Smooth muscle cell (in vitro differentiated cells): ENCODE data around the gene FMNL1. TPM values are rescaled to one million over a fixed set of nuclear protein-coding genes. Genes with fewer than 3 reads are reported as not detected.

Experiments used
- DNase-seq: peaks from one replicate; lab custom pipeline; 2025; ENCODE audit not compliant: unreplicated experiment; lab: John Stamatoyannopoulos, UW
- H2AFZ ChIP-seq: fragments of 200-600 bp; sonication (generic); 2 replicates; pipeline ENCODE4 v1.6.0; 2016; ENCODE audit warnings: antibody characterized with exemption, low read depth, mild to moderate bottlenecking
- H3F3A ChIP-seq: fragments of 200-600 bp; sonication (generic); 2 replicates; pipeline ENCODE4 v1.6.0; 2017; ENCODE audit warnings: antibody characterized with exemption, low read depth
- H3K27ac ChIP-seq: fragments of 200-600 bp; sonication (generic); 2 replicates; pipeline ENCODE4 v1.5.1; 2016; ENCODE audit warnings: low read depth, mild to moderate bottlenecking
- H3K27me3 ChIP-seq: fragments of 200-600 bp; sonication (generic); 2 replicates; pipeline ENCODE4 v1.6.1; 2016; ENCODE audit warnings: low read depth, mild to moderate bottlenecking
- H3K36me3 ChIP-seq: fragments of 200-600 bp; sonication (generic); 2 replicates; pipeline ENCODE4 v1.5.1; 2016; ENCODE audit warnings: low read depth
- H3K4me1 ChIP-seq: fragments of 200-600 bp; sonication (generic); 2 replicates; pipeline ENCODE4 v1.5.1; 2016; ENCODE audit warnings: low read depth
- H3K4me2 ChIP-seq: fragments of 200-600 bp; sonication (generic); 2 replicates; pipeline ENCODE4 v1.6.0; 2016; ENCODE audit warnings: mild to moderate bottlenecking
- H3K4me3 ChIP-seq: fragments of 200-600 bp; sonication (generic); 2 replicates; pipeline ENCODE4 v1.5.1; 2016; ENCODE audit warnings: mild to moderate bottlenecking
- H3K79me2 ChIP-seq: fragments of 200-600 bp; sonication (generic); 2 replicates; pipeline ENCODE4 v1.6.0; 2016; ENCODE audit warnings: low read depth, mild to moderate bottlenecking
- H3K9ac ChIP-seq: fragments of 200-600 bp; sonication (generic); 2 replicates; pipeline ENCODE4 v1.6.0; 2016; ENCODE audit warnings: low read depth
- H3K9me3 ChIP-seq: fragments of 200-600 bp; sonication (generic); replicated peaks from 2 replicates; pipeline ENCODE4 v1.5.1; 2016; ENCODE audit warnings: low read depth
- H4K20me1 ChIP-seq: fragments of 200-600 bp; sonication (generic); 2 replicates; pipeline ENCODE4 v1.6.0; 2016; ENCODE audit warnings: low read depth
- WGBS: methylation state at CpG from one replicate; pipeline ENCODE4 v1.1.7; 2016; ENCODE audit warnings: low lambda C conversion rate; 5-methylcytosine and 5-hydroxymethylcytosine counted together
- polyA plus RNA-seq: library from polyadenylated mRNA; unstranded; fragments of >200 nt; fragmentation: Nextera tagmentation; extraction: Ambion mirVana; gene quantifications from 2 replicates; pipeline ENCODE4 v1.2.1, GENCODE V29; 2016
- total RNA-seq: library from RNA; depleted of rRNA; stranded (reverse); fragments of >200 nt; gene quantifications from 2 replicates; pipeline ENCODE4 v1.2.3, GENCODE V29; 2014
- TF ChIP-seq, protein P1 (sequence below): fragments of 200-600 bp; sonication (generic); IDR thresholded peaks from 2 replicates; pipeline ENCODE4 v1.5.1; 2017; ENCODE audit warnings: borderline replicate concordance, mild to moderate bottlenecking, antibody characterized with exemption; ENCODE audit not compliant: insufficient read depth, poor library complexity, severe bottlenecking

FMNL1 gene
- total and polyA plus RNA-seq, 2 experiments from 2014 or later, result 0.37 to 0.90 TPM

DNA sequence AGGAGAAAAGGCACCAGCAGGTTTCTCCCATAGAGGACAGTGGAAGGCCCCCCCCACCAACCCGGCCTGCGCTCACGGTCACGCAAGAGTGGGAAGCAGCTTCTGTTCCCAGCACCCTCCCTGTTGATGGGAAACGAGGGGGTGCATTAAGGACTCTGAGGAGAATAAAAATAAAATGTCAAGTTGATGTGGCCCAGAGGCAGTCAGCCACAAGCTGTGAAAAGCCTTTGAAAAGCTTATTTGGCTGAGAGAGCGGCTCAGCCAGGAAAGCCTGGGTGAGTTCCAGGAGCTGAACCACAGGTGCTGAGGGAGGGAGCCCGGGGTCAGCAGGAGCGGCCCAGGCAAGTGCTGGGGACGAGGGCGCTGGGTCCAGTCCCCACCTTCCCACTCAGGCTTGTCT lies 67.1 kb downstream of the FMNL1 start:
- Histone ChIP-seq H3K9ac (no peak overlapping the region), H3K4me3 (no peak overlapping the region), H4K20me1 (peaks cover 35% of the 10 kb centered on the region), H3F3A (peaks cover 3% of the 10 kb centered on the region), H3K36me3 (no peaks in the 10 kb centered on the region), H3K4me2 (no peak overlapping the region), H3K27ac (no peak overlapping the region), H2AFZ (no peak overlapping the region), H3K9me3 (no peaks in the 10 kb centered on the region), H3K79me2 (peaks cover 3% of the 10 kb centered on the region), H3K4me1 (peaks cover 3% of the 10 kb centered on the region), H3K27me3 (no peaks in the 10 kb centered on the region)
- WGBS, result 92% methylated on average over 10 of the region's 10 CpGs
- TF ChIP-seq, protein P1, sequence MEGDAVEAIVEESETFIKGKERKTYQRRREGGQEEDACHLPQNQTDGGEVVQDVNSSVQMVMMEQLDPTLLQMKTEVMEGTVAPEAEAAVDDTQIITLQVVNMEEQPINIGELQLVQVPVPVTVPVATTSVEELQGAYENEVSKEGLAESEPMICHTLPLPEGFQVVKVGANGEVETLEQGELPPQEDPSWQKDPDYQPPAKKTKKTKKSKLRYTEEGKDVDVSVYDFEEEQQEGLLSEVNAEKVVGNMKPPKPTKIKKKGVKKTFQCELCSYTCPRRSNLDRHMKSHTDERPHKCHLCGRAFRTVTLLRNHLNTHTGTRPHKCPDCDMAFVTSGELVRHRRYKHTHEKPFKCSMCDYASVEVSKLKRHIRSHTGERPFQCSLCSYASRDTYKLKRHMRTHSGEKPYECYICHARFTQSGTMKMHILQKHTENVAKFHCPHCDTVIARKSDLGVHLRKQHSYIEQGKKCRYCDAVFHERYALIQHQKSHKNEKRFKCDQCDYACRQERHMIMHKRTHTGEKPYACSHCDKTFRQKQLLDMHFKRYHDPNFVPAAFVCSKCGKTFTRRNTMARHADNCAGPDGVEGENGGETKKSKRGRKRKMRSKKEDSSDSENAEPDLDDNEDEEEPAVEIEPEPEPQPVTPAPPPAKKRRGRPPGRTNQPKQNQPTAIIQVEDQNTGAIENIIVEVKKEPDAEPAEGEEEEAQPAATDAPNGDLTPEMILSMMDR, result no peak
- no peak for DNase-seq

DNA sequence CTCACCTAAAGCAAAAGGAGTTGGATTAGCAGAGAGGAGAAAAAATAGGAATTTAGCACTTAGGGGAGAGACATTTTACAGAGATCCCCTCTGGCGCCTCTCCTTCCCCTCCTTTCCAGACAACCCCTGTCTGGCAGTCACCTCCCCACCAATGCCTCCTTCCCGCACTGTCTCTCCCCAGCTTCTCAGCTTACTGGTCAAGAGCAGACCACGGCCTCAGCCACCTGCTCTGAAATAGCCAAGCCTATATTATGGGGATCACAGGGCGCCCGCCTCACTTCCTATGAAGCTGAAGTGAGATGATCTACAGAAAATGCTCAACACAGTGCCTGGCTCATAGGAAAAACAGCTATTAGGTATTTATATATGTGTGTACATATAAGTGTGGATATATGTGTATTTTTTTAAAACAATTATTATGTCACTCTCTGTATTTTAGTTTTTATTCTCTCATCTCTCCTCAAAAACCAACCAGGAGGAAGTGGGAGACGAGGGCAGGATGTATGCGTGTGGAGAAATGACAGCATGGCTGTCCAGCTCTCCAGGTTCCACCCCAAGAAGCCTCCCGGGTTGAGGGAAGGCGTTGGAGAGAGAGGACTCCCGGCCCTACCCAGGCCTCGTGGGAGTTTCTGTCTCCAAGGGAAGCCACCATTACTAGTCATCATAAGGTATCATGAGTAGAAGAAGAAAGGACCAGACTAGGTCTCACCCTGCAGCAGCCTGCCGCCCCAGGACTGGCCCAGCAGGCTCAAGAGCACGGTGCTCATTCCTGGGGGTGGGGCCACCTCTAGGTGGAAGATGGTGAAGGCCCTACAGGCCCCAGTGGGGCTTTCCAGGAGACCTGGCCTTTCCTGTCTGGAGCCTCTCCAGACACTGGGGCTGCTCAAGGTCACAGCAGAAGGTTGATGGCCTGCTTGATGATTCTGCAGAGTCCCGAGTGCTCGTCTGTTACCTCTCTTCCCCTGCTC lies 67.9 kb downstream of the FMNL1 start:
- no peaks in the 10 kb centered on the region for H3K9me3 ChIP-seq
- H3K27me3 ChIP-seq, result no peaks in the 10 kb centered on the region
- 93% methylated on average over 15 of the region's 15 CpGs for WGBS
- H3K4me3 ChIP-seq, result no peak overlapping the region
- peaks cover 10% of the 10 kb centered on the region for H3K4me1 ChIP-seq
- H3K27ac ChIP-seq, result no peak overlapping the region
- H2AFZ ChIP-seq, result no peak overlapping the region
- peaks cover 10% of the 10 kb centered on the region for H3F3A ChIP-seq
- H3K9ac ChIP-seq, result no peak overlapping the region
- TF ChIP-seq, protein P1, result no peak
- H3K4me2 ChIP-seq, result no peak overlapping the region
- H3K36me3 ChIP-seq, result no peaks in the 10 kb centered on the region
- peaks cover 3% of the 10 kb centered on the region for H3K79me2 ChIP-seq
- H4K20me1 ChIP-seq, result peaks cover 42% of the 10 kb centered on the region
- DNase-seq, result no peak

DNA sequence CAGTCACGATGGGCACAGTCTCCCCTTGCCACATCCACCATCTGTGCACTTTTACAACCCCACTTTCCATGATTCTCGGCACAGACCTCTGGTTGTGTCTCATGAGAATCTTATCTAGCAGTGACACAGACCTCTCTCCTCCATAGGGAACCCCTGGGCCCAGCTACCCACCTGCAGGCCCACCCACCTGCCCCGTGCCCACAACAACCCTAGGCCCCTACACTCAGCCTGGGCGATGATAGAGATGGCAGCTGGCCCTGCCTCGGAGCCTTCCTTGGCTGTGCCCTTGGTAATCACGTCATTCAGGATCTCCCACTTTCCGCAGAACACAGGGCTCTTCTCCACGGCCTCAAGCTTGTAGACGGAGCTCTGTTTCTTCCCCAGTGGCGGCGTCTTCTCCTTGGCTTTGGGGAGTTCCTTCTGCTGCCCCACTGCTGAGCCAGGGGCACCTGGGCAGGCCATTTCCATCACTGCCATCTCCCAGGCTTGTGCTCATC lies 68.6 kb downstream of the FMNL1 start:
- peaks cover 17% of the 10 kb centered on the region for H3F3A ChIP-seq
- no peak overlapping the region for H3K9ac ChIP-seq
- DNase-seq, result no peak
- no peak overlapping the region for H3K27ac ChIP-seq
- no peak overlapping the region for H2AFZ ChIP-seq
- WGBS, result 97% methylated on average over 11 of the region's 11 CpGs
- H3K4me3 ChIP-seq, result no peak overlapping the region
- TF ChIP-seq, protein P1, result no peak
- H3K4me1 ChIP-seq, result peaks cover 10% of the 10 kb centered on the region
- H3K79me2 ChIP-seq, result peaks cover 5% of the 10 kb centered on the region
- H3K9me3 ChIP-seq, result no peaks in the 10 kb centered on the region
- no peak overlapping the region for H3K4me2 ChIP-seq
- no peaks in the 10 kb centered on the region for H3K36me3 ChIP-seq
- peaks cover 50% of the 10 kb centered on the region for H4K20me1 ChIP-seq
- H3K27me3 ChIP-seq, result no peaks in the 10 kb centered on the region
